ENCODE data around the gene LRRC39.
"Not testable (repeated sequence)": the region's sequence is repeated elsewhere in the genome, so short reads cannot be mapped to it uniquely, and the experiment has no call there.

LRRC39 gene

DNA sequence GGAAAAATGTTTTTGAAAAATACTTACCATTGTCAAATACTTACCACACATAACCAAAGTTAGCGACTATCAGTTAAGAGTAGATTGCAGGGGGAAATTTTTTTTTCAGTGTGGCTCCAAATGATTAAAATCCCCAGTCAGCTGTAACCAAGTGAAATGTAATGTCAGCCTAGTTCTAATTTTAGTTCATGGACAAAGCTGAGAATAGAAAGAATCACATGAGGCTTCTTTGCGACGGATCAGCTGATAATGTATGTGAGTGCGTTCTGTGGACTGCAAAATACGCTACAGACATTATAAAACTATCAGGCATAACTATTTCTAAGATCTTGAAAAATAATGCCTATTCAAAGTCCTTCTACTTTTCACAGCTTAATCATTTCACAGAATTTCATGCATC is at the start of gene LRRC39:
TSS of gene LRRC39 (minus strand) at position 166 of the 400 bp plus-strand sequence. CDS start 9,740 bp downstream, outside the sequence.
- no peak for DNase-seq (ENCODE audit: low spot score)

DNA sequence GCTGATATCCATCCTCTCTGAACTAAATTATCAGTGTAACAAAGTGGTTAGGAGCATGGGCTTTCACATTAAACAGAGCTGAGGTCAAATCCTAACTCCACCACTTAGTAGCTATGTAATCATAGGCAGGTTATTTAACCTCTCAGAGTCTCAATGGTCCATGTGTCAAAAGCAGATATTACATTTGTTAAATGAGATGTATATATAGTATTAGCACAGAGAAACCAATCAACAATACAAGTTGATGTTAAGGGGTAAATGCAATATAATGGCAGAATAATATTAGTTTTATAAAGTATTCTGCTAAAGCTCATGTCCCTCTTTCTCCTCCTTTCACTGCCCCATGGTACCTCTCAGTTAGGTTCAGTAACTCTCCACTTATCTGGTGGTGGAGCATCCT is 44.4 kb upstream of the LRRC39 start:
- DNase-seq (ENCODE audit: low spot score), result no peak

DNA sequence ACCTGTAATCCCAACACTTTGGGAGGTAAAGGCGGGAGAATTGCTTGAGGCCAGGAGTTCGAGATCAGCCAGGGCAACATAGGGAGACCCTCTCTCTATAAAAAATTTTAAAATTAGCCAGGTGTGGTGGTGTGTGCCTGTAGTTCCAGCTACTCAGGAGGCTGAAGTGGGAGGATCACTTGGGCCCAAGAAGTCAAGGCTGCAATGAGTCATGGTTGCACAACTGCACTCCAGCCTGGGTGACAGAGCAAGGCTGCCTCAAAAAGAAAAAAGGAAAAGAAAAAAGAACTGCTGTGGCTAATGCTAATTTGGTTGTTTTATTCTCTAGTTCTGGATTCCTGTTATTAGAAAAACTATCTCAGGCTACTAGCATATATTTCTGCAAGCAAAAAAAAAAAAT is 41.8 kb upstream of the LRRC39 start:
- DNase-seq (ENCODE audit: low spot score), result no peak

DNA sequence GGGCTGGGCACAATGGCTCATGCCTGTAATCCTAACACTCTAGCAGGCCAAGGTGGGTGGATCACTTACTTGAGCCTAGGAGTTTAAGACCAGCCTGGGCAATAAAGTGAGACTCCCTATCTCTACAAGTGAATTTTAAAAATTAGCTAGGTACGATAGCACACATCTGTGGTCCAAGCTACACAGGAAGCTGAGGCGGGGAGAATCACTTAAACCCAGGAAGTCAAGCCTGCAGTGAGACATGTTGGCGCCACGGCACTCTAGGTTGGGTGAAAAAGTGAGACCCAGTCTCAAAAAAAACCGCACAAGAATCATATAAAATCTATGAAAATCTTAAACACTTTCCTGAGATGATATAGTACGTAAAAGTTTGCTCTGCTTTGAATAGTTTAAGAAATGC is 41.4 kb upstream of the LRRC39 start:
- no peak for DNase-seq (ENCODE audit: low spot score)

DNA sequence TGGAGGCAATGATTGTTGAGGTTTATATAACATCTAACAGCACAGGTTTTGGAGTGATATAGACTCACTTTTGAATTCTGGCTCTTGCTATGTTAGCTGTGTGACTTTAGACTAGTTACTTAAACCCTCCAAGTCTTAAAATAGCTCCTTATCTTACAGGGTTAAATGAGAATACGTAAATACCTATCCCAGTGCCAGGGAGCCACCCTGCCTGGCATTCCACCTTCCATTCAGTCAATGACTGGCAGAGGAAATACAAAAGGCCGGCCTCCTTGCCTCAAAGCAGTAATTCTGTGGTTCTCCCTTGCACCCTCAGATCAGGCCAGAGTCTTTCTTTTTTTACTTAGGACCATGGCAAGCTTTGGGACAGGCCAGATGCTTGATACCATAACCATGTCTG is 39.8 kb upstream of the LRRC39 start:
- no peak for DNase-seq (ENCODE audit: low spot score)

DNA sequence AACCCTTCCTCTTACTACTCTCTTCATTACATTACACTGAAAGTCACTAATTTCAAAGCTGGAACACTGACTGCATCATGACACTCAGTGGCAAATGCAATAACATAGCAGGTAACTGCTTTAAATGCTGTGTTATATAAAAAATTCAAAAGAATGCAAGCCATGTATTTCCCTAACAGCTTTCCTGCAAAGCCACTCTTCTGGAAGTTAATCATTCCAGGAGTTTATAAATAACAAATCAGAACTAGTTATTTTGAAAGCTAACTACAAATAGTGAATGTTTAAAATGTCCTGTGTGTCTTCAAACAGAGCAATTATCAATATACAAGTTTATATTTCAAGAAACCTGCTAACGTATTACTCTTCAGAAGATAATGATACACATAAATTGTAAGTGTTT is 37.0 kb upstream of the LRRC39 start:
- no peak for DNase-seq (ENCODE audit: low spot score)

DNA sequence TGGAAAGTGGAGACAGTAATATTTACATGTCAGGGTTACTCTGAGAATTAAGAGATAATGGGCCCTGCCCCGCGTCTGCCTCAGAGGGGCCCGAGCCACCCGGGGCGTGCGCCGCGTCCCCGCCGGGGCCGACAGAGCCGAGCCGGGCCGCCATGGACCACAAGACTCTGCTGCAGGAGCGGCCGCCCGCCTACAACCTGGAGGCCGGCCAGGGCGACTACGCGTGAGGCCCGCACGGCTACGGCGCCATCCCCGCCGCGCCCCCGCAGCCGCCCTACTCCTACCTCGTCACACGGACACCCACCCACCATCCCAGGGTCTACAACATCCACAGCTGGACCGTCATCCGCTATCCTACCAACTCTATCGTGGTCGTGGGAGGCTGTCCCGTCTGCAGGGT is 35.1 kb upstream of the LRRC39 start:
- DNase-seq (ENCODE audit: low spot score), result no peak

DNA sequence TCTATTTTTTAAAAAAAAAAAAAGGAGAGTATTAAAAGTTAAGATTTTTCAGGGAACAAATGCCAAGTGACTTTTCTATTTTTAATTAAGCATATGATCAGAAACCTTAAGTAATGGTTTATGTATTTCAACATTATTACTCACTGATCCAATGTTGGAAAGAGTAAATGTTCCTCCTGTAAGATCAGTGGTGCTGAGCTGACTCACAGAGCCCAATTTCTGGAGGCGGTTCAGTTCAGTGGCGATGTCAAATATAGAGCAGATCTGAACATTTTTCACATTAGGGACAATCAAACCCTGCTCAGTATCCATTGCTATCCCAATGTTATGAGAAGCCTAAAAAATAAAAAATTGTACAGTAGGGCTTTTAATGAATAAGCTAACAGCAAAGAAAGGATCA is 28.2 kb upstream of the LRRC39 start:
- no peak for DNase-seq (ENCODE audit: low spot score)

DNA sequence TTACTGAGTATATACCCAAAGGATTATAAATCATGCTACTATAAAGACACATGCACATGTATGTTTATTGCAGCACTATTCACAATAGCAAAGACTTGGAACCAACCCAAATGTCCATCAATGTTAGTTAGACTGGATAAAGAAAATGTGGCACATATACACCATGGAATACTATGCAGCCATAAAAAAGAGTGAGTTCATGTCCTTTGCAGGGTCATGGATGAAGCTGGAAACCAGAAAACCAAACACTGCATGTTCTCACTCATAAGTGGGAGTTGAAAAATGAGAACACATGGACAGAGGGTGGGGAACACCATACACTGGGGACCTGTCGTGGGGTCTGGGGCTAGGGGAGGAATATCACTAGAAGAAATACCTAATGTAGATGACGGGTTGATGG is 27.5 kb upstream of the LRRC39 start:
- not testable (repeated sequence) for DNase-seq (ENCODE audit: low spot score)

DNA sequence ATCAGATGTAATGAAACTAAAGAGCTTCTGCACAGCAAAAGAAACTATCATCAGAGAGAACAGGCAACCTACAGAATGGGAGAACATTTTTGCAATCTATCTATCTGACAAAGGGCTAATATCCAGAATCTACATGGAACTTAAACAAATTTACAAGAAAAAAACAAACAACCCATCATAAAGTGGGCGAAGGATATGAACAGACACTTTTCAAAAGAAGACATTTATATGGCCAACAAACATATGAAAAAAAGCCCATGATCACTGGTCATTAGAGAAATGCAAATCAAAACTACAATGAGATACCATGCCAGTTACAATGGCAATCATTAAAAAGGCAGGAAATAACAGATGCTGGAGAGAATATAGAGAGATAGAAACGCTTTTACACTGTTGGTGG is 27.0 kb upstream of the LRRC39 start:
- DNase-seq (ENCODE audit: low spot score), result not testable (repeated sequence)

DNA sequence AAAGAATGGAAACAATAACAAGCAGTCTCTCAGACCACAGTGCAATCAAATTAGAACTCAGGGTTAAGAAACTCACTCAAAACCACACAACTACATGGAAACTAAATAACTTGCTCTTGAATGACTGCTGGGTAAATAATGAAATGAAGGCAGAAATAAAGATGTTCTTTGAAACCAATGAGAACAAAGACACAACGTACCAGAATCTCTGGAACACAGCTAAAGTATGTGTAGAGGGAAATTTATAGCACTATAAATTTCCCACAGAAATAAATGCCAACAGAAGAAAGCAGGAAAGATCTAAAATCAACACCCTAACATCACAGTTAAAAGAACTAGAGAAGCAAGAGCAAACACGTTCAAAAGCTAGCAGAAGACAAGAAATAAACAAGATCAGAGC is 24.6 kb upstream of the LRRC39 start:
- DNase-seq (ENCODE audit: low spot score), result not testable (repeated sequence)

DNA sequence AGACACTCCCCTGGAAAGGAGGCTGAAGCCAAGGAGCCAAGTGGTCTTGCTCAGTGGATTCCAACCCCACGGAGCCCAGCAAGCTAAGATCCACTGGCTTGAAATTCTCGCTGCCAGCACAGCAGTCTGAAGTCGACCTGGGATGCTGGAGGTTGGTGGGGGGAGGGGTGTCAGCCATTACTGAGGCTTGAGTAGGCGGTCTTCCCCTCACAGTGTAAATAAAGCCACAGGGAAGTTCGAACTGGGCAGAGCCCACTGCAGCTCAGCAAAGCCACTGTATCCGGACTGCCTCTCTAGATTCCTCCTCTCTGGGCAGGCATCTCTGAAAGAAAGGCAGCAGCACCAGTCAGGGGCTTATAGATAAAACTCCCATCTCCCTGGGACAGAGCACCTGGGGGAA is 22.0 kb upstream of the LRRC39 start:
- DNase-seq (ENCODE audit: low spot score), result not testable (repeated sequence)

DNA sequence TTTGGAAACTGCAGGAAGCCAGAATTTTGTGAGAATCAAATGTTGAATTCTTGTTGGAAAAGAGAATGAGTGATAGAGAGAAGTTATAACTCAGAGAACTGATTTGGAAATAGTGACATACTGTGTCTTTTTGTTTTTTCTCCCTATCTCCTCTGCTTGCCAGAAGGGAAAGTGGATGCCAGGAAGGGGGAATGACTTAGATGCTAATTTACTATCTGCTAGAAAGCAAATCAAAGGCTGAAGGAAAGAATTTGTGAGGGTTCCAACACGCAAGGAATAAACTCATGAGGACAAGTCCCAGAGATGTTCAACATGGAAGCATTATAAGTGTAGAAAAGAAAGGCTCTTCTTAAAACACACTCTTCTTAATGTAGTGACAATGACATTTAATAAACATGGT is 20.5 kb upstream of the LRRC39 start:
- no peak for DNase-seq (ENCODE audit: low spot score)

DNA sequence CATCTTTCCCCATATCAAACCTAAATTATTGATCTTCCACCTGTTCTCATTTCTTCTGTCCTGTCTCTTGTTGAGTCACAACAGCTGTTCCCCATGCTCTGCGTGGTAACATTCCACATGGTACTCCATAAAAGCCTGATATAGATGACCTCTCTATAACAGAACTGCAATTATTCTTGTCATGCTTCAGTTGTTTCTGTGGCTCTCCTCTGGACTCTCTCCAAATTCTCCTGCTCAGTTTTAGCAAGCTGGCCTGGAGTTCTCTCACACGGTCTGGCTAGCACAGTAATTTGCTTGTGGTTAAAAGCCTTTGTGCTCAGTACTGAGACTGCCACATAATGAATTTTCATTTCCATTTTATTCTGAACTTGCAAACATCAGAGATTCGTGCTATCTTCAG is 10.6 kb upstream of the LRRC39 start:
- DNase-seq (ENCODE audit: low spot score), result no peak

DNA sequence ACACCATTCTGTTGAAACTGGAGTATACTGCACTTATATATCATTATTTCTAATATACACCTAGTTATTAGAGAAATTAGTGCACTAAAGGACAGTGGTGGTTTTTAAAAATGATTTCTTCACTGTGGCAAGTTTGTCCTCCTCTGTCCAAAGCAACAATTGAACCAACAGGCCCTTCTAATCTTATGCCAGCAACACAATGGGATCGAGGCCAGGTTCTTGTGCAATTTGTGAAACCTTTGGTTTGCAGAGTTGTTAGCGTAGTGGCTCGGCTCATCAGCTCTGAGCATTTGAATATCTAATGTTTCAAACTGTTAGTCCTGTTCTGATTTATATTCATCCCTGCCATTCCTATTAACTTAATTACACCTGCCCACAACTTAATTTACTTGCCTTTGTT is 9.9 kb upstream of the LRRC39 start:
- no peak for DNase-seq (ENCODE audit: low spot score)

DNA sequence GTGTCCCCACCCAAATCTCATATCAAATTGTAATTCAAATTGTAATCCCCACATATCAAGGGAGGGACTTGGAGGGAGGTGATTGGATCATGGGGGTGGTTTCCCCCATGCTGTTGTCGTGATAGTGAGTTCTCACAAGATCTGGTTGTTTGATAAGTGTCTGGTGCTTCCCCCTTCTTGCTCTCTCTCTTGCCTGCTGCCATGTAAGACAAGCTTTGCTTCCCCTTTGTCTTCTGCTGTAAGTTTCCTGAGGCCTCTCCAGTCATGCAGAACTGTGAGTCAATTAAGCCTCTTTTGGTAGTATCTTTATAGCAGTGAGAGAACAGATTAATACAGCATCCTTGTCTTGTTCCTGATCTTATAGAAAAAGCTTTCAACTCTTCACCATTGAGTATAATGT is 6.5 kb upstream of the LRRC39 start:
- no peak for DNase-seq (ENCODE audit: low spot score)

DNA sequence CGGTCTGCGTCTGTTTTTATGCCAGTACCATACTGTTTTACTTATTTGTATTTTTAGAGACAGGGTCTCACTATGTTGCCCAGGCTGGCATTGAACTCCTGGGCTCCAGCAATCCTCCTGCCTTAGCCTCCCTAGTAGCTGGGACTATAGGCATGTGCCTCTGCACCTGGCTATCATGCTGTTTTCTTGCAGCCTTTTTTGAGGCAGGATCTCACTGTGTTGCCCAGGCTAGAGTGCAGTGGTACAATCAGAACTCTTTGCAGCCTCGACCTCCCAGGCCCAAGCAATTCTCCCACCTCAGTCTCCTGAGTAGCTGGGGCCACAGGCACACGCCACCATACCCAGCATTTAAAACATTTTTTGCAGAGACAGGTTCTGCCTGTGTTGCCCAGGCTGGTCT is 5.3 kb upstream of the LRRC39 start:
- DNase-seq (ENCODE audit: low spot score), result no peak

DNA sequence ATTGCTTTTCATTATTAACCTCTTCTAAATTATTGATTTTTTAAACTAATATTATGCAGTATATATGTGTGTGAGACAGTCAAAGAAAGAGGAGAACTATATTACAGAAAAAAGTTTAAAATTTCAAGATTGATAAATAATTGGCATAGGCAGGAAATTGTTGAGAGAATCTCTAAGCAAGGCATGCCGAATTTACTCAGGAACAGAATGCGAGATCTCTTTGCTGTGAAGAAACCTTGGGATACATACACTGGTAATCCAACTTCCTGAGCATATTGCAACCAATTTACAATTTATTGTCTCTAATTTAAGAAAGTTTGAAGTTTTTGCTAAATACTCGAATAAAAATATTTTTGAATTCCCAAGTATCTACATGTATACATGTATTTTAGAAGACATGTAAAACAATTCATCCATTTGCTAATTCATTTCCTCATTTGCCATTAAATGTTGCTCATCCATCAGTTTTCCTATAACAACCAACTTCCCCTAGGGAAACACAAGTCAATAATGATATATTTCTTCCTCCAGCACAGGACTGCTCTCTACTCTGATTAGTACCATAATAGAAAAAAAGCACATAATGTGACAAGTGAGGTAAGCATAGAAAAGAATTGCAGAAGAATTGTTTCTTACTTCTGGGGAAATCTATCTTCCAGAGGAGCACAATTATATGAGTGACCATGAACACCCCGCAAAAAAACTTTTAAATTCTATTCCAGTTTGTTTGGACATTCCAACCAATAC is 588 bp downstream of the LRRC39 start:
- no peak for DNase-seq (ENCODE audit: low spot score)

DNA sequence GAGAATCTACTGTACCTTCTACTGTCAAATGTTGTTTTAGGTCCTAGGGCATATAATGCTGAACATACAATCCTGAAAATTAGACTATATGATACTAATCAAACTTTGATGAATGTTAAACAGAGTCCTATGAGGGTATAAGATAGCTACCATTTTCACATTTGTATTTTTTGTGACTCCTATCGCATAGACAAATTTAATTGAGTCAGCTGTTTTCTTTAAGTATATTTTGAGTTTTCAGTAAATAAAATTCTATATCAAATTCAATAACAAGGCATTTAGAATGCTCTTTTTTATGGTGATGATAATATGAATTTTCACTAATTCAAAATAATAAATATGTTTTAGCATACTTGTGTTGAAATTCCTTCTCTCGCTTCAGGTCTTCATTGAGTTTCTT is 10.0 kb downstream of the LRRC39 start:
- DNase-seq (ENCODE audit: low spot score), result no peak

DNA sequence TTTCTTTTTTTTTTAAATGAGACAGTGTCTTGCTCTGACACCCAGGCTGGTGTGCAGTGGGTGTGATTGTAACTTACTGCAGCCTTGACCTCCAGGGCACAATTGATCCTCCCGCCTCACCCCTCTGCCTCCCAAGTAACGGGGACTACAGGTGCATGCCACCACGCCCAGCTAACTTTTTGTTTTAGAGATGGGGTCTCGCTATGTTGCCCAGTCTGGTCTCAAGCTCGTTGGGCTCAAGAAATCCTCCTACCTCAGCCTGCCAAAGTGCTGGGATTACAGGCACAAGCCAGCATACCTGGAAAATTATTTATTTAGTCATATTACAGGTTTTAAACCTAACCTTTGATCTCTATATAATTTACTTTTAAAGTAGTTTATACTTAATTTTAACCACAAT is 13.4 kb downstream of the LRRC39 start:
- DNase-seq (ENCODE audit: low spot score), result no peak

DNA sequence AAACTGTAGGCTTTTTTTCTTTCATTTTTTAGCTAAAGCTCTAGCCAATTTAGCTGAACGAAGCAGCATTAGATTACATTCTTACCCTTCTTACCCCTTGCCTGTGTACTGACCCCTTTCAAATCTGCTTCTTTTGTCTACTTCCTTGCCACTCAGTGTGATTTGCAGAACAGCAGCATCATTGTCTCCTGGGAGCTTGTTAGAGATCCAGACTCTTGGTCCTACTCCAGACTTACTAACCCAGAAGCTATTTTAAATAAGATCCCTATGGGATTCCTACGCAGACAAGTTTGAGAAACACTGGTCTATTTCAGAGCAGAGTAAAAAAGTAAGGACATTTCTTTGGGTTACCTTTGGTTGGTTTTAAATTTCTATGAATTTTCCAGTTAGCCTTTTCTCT is 13.8 kb downstream of the LRRC39 start:
- no peak for DNase-seq (ENCODE audit: low spot score)

DNA sequence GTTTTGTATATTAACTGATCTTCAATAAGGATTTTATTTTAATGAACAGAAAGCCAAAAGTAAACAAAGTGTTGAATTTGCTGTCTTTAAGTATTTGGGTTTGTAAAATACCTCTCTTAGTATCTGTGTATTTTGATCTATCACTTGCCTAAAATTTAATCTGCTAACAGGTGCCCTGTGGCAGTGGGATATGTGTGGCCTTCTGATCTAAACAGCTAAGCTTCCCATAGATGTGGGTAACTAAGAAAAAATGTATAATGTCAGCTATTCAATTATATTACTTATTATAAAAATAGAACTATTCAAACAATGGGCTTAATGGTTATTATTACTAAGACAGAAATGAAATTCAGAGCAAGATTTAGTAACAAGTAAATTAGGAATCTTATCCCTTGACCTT is 15.2 kb downstream of the LRRC39 start:
- DNase-seq (ENCODE audit: low spot score), result no peak

DNA sequence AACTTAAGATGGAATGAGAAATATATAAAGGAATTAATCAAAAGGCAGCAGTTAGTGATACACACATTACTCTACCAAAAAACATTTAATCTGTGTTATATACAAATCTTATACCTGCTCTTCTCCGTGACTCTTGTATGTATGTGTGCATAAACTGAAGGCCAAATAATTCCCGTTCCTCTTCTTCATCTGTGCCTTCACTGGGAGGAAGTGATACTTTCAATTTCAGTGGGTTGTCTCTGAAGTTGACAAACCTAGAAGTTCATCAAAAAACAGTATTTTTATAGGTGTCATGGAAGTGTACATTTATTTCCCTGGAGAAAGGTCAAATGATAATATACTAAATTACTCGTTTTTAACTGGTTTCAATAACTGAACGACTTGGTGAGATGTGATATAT is 25.8 kb downstream of the LRRC39 start:
- no peak for DNase-seq (ENCODE audit: low spot score)

DNA sequence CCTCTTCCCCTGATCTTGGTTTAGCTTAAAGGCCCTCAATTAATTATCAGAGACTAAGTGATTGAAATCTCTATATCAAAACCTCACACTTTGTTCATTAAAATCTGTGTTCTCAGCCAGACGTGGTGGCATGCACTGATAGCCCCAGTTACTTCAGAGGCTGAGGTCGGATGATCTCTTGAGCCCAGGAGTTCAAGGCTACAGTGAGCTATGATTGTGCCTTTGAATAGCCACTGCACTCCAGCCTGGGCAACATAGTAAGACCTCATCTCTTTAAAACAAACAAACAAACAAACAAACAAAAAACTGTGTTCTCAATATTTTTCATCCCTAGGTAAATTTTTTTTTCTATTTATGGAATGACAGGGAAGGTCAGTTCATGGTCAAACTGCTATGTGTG is 26.4 kb downstream of the LRRC39 start:
- no peak for DNase-seq (ENCODE audit: low spot score)

DNA sequence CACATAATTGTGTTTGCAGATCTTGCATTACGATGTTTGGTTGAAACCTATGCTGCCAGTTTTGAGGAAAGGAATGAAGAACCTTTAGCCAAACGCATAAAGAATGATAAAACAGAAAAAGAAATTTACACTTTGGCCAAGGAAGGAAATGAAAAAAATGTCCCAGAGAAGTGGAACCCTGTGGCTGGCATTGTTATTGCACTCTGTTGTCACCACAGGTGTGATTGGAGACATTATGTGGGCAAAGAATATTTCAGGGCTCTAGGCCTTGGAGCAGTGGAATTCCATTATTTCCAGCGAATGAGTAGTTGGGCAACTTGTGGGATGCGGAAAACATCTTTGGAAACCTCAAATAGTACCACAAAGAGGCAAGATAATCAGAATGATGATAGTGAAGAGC is 30.2 kb downstream of the LRRC39 start:
- no peak for DNase-seq (ENCODE audit: low spot score)

Measured in SW480 (cell line).